NCI-H345 treated with DMSO at 0.1 percent for 48 hours (cell line): ENCODE measurements around the gene CCHCR1.
"Not testable (repeated sequence)": the region's sequence is repeated elsewhere in the genome, so short reads cannot be mapped to it uniquely, and the experiment has no call there.

Experiments used
- DNase-seq: peaks from one replicate; lab custom pipeline; 2025; ENCODE audit not compliant: unreplicated experiment; lab: John Stamatoyannopoulos, UW

CCHCR1 gene

DNA sequence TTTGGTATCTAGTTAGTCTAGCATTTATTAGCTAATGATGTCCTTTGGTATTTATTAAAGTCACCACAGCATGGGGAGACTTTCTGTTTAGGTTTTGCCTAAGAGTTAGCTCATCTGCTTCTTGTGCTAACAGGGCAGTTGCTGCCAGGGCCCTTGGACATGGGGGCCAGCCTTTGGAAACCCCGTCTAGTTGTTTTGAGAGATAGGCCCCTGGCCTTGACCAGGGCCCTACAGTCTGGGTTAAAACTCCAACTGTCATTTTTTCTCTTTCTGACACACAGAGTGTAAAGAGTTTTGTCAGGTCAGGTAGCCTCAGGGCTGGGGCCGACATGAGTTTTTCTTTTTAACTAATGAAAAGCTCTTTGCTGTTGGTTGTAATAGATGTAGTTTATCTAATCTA, 25.7 kb upstream of the CCHCR1 start:
- not testable (repeated sequence) for DNase-seq

DNA sequence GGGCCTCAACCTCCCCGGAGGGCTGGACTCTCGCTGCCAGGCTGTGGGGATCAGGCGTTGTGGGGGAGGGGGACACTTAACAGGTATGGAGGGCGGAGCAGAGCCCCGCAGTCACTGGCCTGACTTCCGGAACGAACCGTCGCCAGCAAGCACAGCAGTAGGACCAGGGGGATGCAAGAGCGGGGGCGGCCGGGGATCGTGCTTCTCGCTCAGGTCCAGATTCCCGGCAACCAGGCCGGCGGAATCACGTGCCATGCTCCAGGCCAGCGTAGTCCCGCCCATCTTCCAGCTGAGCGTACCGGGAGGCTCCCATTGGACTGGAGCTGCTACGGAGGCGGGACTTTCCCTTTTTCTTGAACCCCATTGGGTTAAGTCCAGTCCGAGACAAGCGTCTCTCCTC, 22.9 kb upstream of the CCHCR1 start:
- DNase-seq = no peak

DNA sequence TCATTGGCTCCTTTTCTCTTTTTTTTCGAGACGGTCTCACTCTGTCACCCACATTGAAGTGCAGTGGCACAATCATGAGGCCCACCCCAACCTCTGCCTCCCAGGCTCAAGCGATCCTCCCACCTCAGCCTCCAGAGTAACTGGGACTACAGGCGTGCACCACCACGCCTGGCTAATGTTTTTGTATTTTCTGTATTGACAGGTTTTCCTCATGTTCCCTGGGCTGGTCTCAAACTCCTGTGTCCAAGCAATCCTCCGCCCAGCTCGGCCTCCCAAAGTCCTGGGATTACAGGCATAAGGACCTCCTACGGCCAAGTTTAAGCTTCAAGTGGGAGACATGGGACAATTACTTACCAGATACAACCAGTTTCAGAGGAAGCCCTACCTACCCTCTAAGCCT, 22.3 kb upstream of the CCHCR1 start:
- no peak for DNase-seq

DNA sequence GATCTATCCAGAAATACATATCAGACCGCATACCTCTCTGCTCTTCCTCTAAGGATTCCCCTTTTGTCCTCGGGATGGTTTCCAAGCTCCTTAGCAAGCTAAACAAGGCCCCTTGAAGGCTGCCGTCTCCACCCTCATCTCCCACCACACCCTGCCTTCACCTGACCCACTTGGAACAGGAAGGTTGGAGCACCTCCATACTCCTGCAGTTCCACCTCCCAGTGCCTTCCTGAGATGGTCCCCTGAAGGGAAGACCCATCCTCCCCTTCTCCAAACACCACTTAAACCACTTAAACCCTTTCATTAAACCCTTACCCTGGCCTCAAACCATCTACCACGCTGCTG, 21.4 kb upstream of the CCHCR1 start:
- DNase-seq = no peak

DNA sequence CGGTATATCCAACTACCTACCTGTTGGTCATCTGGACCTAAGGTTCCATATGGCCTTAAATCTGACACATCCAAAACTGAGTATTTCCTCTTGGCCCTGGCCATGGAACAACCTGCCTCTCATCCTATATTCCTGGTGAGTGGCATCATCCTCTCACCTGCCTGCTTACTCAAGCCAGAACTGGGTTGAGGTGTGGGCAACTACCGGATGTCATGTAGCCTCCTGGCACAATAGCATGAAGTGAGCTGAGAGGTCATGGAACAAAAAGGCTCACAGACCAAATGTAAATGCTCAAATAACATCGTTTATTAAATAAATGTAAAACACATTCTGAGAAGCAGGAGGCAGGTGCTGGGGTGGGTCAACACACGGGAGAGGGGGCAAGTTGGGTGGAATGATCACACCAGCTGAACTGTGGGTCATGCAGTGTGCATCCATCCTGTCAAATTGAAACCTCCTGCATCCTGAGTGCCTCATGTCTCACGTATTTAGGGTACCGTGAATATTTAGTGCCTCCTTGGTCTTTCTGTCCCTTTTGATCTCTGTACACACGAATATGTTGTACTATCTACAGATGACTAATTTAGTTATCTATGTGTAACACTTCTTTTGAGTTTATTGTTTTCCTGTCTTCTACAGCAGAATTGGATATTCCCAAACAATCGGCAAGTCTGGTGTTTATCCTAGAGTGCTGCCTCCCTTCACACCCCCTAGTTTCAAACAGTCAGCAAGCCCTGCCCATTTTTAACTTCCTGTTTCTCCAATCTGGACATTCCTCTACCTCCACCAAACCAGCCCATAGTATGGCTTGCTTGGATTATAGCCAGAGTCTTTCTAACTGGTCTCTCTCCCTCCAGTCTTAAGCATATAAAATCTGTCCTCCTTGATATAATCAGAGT, 20.8 kb upstream of the CCHCR1 start:
- DNase-seq = no peak

DNA sequence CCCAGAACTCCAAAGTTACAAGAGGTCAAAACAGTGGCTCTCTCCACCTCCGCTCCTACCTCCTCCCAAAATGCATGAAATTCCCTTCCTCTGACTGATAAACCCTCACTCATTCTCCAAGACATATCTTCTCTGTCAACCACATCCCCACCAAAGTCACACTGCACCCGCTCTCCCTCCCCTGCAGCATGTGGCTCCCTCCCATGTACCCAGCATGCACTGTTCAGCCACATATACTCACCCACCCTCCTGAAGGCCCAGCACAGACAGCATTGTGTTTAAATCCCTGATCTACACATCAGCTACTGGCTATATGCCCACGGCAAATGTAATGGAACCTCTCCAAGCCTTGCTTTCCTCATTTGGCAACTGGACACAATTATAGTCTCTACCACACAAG, 18.4 kb upstream of the CCHCR1 start:
- DNase-seq = no peak

DNA sequence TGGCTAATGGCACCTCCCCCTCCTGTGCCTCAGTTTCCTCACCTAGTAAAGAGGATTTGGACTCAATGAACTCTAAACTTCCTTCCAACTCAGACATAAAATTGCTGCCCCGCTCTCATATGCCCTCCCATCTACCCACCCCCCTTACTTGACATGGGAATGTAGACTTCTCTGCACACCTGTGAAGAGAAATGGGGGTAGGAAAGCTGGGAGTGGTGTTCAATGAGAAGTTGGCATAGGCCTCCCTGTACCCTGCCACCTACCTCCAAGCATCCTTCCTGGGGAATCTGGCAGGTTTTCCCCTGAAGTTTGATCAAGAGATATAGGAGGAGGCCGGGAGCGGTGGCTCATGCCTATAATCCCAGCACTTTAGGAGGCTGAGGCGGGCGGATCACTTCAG, 16.8 kb upstream of the CCHCR1 start:
- no peak for DNase-seq

DNA sequence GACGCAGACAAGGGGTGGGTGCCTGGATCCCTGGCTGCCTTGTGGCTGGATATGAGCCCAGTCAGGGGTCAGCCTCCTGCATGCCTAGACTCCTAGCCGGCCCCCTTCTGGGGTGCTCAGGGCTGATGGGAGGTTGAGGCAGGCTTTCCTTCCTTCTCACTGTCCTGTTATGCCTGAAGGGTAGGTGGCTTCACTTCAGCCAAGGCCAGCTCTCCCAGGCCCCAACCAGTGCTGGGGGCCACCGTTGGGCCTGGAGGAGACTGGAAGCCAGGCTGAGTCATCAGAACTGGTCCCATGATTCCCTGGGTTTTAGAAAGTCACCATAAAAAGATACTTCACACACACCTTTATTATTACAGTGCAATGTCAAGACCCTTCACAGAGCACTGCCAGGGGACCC, 15.8 kb upstream of the CCHCR1 start:
- no peak for DNase-seq

DNA sequence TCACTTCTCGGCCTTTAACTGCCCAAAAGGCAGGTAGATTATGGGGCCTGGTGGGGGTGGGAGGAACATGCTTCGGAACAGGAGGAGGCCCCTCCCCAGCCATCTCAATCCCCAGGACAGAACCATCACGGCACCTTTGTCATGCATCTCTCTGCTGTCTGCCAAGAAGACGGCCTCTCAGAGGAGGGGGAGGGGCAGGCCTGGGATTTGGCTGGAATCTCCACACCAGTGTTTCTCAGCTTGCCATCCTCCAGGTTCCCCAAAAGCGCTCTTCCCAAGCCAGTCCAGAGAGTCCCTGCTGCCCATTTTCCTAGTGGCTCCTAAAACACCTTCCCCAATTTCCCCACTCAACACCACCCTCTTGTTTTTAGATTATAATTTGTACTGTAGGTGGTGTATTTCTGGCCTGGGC, 15.4 kb upstream of the CCHCR1 start:
- DNase-seq = no peak

DNA sequence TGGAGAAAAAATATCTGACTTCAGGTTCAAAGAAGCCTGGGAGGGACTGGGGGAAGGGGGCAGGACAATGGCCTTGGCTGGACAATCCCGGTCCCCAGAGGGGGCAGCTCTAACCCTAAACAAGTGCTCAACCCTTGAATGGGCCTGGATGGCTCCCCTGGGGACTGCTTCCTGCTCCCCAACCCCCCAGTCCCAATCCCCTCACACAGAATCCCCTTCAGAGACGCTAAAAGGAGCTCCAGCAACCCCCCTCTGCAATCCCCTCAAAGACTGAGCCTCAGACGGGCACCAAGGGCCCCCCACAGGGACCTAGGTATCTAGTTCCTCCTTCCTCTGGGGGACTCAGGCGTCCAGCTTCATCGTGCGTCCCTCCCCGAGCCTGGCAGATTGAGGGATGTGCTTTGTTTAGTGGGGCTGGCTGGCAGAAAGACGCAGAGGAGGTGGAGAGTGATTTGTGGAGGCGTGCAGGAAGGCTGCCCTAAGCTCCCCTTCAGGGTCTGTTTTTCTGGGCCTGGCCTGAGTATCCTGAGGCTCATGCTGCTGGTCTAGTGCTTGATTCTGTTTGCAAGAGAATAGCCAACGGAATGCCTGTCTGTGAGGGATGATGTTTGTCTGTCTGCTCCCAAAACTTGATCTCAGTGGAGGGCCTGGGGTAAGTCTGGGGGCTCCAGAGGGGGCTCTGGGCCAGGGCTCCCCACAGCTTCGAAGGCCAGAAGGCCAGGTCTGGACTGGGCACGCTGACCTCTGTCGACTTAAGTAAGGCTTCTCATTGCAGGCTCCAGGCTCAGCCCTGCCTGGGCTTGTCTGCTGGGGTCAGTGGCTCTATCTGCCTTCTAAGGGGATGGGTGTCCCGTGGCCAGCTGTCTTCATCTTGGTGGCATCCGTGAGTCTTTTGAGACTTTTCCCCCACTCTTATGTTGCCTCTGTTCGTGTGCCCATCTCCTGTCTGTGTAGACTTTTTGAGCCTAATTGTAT, 14.6 kb upstream of the CCHCR1 start:
- no peak for DNase-seq

DNA sequence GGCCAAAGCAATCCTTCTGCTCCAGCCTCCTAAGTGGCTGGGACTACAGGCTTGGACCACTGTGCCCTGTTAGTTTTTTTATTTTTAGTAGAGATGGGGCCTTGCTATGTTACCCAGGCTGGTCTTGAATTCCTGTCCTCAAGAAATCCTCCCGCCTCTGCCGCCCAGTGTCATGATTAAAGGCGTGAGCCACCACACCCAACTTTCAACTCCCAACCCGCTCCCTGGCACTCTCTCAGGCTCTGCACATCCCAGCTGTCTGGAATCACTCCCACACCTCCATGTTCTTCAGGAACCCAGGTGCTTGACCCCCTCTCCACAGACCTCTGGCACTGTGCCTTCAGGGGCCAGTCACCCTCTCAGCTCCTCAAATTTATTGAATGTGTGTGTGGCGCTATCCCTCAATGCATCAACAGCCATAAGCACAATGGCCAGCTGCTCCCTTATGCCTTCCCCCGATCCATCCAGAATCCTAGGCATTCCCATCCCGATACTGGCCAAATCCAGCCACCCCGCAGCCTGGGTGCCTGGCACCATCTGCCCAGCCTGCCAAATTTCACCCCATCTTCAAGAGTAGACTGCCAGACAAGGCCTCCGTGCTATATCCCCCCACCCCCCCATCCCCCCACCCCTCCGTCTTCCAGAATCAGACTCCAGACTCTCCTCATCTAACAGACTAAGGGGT, 13.5 kb upstream of the CCHCR1 start:
- no peak for DNase-seq

DNA sequence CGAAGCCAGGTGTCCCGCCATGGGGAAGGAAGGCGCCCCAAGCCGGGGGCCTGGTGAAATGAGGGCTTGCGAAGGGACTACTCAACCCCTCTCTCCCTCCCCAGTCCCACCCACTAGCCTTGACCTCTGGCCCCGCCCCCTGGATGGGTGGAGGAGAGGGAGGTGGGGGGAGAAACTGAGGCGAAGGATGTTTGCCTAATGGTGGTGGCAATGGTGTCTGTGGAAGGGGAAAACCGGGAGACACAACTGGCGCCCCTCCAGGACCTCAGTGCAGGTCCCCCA, 12.9 kb upstream of the CCHCR1 start, which contains the start of gene POU5F1:
POU5F1 (minus strand) TSS at position 83 of the 282 bp plus-strand sequence; CDS start at position 21, 62 bp downstream.
- DNase-seq = no peak

DNA sequence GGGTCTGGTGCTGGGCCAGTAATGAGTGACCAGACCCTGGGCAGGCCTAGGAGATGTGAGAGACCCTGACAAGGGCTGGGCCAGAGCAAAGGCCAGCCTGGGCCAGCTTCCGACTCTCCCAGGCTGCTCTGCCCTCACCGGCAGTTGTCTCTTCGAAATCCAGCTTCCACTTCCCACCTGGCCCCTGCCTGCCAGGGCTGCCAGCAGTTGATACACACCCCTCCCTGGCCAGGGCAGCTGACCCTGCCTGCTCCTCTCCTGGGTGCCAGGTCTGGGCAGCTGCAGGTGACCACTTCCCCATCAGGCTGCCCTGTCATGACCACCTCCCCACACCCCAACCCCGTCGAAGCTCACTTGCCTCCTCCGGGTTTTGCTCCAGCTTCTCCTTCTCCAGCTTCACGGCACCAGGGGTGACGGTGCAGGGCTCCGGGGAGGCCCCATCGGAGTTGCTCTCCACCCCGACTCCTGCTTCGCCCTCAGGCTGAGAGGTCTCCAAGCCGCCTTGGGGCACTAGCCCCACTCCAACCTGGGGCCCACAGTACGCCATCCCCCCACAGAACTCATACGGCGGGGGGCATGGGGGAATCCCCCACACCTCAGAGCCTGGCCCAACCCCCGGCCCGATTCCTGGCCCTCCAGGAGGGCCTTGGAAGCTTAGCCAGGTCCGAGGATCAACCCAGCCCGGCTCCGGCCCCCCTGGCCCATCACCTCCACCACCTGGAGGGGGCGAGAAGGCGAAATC, 12.4 kb upstream of the CCHCR1 start:
- not testable (repeated sequence) for DNase-seq

DNA sequence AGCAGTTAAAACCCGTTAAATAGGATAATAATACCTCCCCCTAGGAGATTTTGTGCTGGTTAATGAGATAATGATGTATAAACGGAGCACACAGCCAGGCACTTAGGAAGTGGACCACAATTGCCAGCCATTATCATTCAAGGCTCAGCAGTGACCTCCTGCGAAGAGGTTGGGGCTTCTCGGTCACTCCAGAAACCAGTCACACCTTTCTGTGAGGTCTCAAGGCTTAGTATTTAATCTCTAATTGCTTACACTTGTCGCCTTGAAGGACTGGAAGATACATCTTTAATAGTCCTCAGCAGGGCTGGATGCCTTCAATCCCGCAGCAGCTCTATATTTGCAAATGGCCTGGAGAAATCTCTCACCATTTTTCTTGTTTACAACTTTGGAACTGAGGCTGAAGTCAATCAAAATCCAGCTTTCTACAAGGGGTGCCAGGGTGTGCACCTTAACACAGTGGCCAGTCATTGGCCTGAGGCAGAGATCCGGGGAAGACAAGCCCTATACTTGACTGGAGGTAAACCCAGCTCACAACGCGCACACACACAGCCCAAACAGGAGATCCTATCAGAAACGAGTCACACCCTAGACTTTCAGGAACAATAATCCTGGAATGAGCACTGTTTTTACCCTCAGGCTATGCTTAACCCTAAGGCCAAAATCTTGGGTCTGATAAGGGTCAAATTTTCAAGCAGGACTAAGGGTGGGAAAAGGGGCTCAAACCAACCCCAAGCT, 11.7 kb upstream of the CCHCR1 start:
- DNase-seq = no peak

DNA sequence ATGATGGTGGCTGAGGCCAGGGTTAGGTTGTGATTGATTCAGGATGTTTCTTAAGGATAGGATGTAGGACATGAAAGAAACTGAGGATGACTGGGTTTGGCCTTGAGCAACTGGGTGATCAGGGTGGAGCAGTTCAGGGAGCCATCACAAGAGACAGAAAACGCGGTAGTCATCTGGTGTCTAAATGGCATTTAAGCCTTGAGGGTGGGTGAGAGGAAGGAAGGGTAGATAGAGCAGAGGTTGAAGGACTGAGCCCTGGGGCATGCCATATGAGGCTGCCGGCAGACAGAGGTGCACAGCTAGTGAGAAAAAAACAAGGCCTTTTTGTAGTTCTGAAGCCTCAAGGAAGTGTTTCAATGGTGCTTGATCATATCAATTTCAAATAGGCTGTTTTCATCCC, 11.0 kb upstream of the CCHCR1 start:
- DNase-seq = no peak

DNA sequence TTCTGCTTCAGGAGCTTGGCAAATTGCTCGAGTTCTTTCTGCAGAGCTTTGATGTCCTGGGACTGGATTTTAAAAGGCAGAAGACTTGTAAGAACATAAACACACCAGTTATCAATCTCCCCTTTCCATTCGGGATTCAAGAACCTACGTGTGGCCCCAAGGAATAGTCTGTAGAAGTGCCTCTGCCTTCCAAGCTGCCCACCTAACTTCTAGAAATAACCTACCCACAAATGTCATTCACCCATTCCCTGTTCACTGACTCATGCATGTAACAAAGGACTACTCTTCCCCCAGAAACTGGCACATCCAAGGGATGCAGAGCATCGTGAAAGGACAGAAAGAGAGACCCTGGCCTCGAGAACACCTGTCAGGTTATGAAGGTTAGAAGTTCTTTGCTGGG, 8.4 kb upstream of the CCHCR1 start:
- DNase-seq = no peak

DNA sequence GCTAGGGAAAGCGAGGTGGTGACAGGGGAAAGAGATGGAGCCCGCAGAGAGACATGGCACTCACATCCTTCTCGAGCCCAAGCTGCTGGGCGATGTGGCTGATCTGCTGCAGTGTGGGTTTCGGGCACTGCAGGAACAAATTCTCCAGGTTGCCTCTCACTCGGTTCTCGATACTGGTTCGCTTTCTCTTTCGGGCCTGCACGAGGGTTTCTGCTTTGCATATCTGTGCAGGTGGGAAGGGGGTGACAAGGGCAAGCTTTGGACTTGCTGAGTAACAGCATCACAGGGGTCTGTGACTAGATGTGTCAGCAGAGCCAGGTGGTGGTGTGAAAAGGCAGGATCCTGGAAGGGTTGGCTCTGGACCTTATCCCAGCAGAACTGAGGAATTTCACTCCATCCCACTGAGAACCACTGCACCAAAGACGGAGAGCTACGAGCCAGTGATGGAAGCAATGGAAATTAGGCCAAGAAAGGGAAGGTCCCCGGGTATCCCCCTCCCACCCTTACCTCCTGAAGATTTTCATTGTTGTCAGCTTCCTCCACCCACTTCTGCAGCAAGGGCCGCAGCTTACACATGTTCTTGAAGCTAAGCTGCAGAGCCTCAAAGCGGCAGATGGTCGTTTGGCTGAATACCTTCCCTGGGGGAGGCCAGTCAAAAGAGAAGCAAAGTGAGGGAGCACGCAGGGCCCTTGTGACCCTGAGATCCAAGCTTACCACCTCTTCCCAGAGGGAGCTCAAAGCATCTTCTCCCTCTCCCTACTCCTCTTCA, 7.6 kb upstream of the CCHCR1 start:
- DNase-seq = not testable (repeated sequence)

DNA sequence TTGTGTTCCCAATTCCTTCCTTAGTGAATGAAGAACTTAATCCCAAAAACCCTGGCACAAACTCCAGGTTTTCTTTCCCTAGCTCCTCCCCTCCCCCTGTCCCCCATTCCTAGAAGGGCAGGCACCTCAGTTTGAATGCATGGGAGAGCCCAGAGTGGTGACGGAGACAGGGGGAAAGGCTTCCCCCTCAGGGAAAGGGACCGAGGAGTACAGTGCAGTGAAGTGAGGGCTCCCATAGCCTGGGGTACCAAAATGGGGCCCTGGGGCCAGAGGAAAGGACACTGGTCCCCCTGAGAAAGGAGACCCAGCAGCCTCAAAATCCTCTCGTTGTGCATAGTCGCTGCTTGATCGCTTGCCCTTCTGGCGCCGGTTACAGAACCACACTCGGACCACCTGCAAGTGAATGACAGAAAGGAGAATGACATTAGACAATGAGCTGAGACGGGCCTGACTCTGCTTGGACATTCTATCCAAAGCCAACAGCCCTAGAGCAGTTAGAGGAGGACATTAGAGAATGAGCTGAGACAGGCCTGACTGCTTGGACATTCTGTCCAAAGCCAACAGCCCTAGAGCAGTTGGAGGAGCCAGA, 7.0 kb upstream of the CCHCR1 start:
- DNase-seq = not testable (repeated sequence)

DNA sequence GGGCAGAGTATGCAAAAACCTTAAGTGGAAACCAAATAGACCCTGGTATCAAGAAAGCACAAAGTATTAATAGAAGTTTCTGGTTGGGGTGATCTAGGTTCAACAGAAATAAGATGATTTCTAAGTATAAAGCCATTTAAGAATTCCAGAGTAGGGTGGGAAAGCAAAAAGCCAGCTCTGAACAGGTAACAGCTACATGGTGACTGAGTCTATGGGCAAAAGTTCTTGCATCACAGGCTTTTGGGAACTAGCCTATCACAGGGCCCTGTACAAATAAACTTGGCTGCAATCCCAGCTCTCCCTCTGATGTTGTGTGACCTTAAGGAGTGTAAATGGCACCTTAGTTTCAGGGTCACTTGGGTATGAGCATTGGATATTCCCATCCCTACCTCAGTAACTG, 6.3 kb upstream of the CCHCR1 start:
- no peak for DNase-seq
